ENCODE measurements around the gene ATXN1.
"Not testable (repeated sequence)": the region's sequence is repeated elsewhere in the genome, so short reads cannot be mapped to it uniquely, and the experiment has no call there.

Gene ATXN1

DNA sequence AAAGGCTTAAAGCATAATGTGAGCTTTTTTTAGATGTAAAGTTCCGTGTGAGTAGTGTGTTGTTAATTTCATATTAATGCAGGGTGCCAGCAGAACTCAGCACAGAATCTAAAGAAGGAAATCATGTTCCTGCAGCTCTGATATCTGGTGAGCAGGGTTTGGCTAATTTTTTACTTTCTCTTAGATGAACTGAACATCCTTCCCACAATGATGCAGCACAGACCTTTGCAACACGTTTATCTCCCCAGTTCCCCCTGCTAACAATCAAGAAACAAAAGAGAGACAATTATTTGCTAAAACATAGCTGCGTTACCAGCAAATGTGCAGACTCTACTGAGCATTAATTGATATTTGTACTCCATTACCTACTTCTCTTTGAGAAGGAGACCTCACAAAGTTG, 39.1 kb upstream of the ATXN1 start:
- H3K27me3 ChIP-seq (ENCODE audit: low read depth, low read length) = no peaks in the 10 kb centered on the region
- peaks cover 0 to 22% of the 10 kb centered on the region in 2 donors for H3K4me1 ChIP-seq (ENCODE audit: control insufficient read depth in 1 of 2, insufficient read depth in 2 of 2, low read length in 2 of 2)
- H3K4me3 ChIP-seq (ENCODE audit: low read depth in 1 of 2, low read length in 2 of 2) = no peak overlapping the region
- H3K9me3 ChIP-seq (ENCODE audit: control insufficient read depth in 1 of 2, low read length in 2 of 2) = no peaks in the 10 kb centered on the region
- no peaks in the 10 kb centered on the region for H3K36me3 ChIP-seq (ENCODE audit: control insufficient read depth in 1 of 2, insufficient read depth in 2 of 2, low read length in 2 of 2)
- no peak overlapping the region for H3K27ac ChIP-seq (ENCODE audit: low read length)

DNA sequence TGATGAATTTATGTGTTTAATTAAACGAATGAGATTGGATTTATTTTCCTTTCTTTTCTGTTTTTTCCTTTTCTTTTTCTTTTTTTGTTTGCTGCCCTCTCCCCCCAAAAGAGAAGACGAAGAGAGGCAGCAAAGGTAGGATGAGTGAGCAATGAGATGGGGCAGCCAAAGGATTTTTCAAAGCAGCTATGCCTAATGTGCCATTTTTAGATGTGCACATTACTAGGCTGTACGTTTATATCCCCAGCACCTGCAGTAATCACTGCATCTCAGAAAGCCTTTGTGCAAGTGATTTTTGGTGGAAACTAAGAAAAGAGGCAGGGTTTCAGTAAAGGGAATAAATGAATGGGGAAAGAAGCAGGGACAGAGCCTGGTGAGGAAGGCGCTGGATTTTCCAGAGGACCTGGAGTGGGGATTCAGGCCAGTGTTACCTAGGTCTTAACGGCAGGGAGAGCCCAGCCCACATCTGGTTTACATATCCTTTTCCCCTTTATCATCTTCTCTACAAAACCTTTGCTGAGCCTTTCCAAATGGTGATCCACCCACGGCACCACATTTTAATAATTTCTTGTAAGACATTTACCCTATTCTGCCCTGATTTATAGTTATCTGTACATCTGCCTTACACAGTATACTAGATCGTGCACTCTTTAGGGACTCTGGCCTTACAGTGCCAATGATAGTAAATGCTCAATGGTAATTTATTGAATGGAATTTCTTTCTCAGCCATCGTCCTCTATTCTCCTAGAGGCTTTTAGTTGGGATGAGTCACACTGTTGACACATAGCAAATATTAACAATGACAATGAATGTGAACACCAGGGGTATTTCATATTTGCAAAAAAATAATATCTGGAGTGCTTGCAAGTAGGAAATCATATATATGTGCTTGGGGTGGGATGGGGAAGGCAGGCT, 38.3 kb upstream of the ATXN1 start:
- no peaks in the 10 kb centered on the region for H3K9me3 ChIP-seq (ENCODE audit: control insufficient read depth in 1 of 2, low read length in 2 of 2)
- H3K27ac ChIP-seq (ENCODE audit: low read length) = no peak overlapping the region
- H3K27me3 ChIP-seq (ENCODE audit: low read depth, low read length) = no peaks in the 10 kb centered on the region
- peaks cover 0 to 14% of the 10 kb centered on the region in 2 donors for H3K4me1 ChIP-seq (ENCODE audit: control insufficient read depth in 1 of 2, insufficient read depth in 2 of 2, low read length in 2 of 2)
- H3K4me3 ChIP-seq (ENCODE audit: low read depth in 1 of 2, low read length in 2 of 2) = no peak overlapping the region
- no peaks in the 10 kb centered on the region for H3K36me3 ChIP-seq (ENCODE audit: control insufficient read depth in 1 of 2, insufficient read depth in 2 of 2, low read length in 2 of 2)

DNA sequence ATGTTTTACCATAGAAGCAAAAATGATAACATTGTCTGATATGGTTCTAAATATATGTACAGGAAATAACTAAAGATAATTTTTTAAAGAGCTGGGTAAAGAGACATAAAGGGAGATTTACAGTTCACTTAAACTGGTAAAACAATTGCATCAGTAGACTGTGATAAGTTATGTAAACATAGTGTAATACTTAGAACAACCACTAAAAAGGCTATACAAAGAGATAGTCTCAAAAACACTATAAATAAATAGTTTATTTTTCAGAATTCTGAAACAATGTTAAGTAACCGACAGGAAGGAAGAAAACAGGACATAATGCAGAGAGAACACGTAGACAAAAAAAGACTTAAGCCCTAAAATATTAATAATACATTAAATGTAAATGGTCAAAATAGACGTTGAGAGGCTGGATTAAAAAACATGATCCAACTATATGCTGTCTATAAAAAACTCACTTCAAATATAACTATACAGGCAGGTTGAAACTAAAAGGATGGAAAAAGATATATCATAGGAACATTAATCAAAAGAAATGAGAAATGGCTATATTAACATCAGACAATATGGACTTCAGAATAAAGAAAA, 32.7 kb upstream of the ATXN1 start:
- Histone ChIP-seq H3K27ac (ENCODE audit: low read length) (no peak overlapping the region), H3K9me3 (ENCODE audit: control insufficient read depth in 1 of 2, low read length in 2 of 2) (no peaks in the 10 kb centered on the region), H3K4me1 (ENCODE audit: control insufficient read depth in 1 of 2, insufficient read depth in 2 of 2, low read length in 2 of 2) (no peaks in the 10 kb centered on the region), H3K36me3 (ENCODE audit: control insufficient read depth in 1 of 2, insufficient read depth in 2 of 2, low read length in 2 of 2) (no peaks in the 10 kb centered on the region), H3K27me3 (ENCODE audit: low read depth, low read length) (no peaks in the 10 kb centered on the region), H3K4me3 (ENCODE audit: low read depth in 1 of 2, low read length in 2 of 2) (no peak overlapping the region)

DNA sequence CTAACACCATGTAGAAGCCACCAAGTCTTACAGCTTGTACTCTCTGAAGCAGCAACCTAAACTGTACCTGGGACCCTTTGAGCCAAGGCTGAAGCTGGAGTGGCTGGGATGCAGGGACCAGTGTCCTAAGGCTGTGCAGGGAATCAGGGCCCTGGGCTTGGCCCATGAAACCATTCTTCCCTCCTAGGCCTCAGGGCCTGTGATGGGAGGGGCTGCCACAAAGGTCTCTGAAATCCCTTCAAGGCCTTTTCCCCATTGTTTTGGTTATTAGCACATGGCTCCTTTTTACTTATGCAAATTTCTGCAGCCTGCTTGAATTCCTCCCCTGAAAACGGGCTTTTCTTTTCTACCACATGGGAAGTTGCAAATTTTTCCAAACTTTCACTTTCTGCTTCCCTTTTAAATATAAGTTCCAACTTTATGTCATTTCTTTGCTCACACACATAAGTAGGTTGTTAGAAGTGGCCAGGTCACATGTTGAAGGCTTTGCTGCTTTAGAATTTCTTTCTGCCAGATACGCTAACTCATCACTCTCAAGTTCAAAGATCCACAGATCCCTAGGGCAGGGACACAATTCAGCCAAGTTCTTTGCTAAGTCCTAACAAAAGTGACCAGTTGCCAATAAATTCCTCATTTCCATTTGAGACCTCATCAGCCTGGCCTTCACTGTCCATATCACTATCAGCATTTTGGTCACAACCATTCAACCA, 28.2 kb upstream of the ATXN1 start:
- Histone ChIP-seq H3K4me3 (ENCODE audit: low read depth in 1 of 2, low read length in 2 of 2) (no peak overlapping the region), H3K27ac (ENCODE audit: low read length) (no peak overlapping the region), H3K9me3 (ENCODE audit: control insufficient read depth in 1 of 2, low read length in 2 of 2) (no peaks in the 10 kb centered on the region), H3K27me3 (ENCODE audit: low read depth, low read length) (no peaks in the 10 kb centered on the region), H3K4me1 (ENCODE audit: control insufficient read depth in 1 of 2, insufficient read depth in 2 of 2, low read length in 2 of 2) (no peaks in the 10 kb centered on the region), H3K36me3 (ENCODE audit: control insufficient read depth in 1 of 2, insufficient read depth in 2 of 2, low read length in 2 of 2) (no peaks in the 10 kb centered on the region)

DNA sequence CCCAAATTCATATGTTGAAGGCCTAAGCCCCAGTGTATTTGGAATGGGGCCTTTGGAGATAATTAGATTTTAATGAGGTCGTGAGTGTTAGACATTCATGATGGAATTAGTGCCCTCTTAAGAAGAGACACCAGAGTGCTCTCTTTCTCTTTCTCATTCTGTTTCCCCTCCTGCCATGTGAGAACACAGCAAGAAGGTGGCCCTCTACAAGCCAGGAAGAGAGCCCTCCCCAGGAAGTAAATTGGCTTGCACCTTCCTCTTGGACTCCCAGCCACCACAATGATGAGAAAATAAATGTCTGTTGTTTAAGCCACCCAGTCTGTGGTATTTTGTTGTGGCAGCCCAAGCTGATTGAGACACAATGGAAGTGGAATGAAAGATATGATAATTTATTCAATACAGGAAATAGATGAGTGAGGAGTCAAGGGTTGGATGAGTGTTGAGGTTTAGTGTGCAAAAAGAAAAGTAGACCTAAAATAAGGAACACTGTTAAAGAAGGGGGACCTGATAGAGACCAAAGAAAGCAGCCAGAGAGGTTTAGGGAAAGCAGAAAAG, 25.9 kb upstream of the ATXN1 start:
- no peak overlapping the region for H3K27ac ChIP-seq (ENCODE audit: low read length)
- H3K4me3 ChIP-seq (ENCODE audit: low read depth in 1 of 2, low read length in 2 of 2) = no peak overlapping the region
- H3K9me3 ChIP-seq (ENCODE audit: control insufficient read depth in 1 of 2, low read length in 2 of 2) = no peaks in the 10 kb centered on the region
- H3K4me1 ChIP-seq (ENCODE audit: control insufficient read depth in 1 of 2, insufficient read depth in 2 of 2, low read length in 2 of 2) = no peaks in the 10 kb centered on the region
- no peaks in the 10 kb centered on the region for H3K36me3 ChIP-seq (ENCODE audit: control insufficient read depth in 1 of 2, insufficient read depth in 2 of 2, low read length in 2 of 2)
- H3K27me3 ChIP-seq (ENCODE audit: low read depth, low read length) = no peaks in the 10 kb centered on the region

DNA sequence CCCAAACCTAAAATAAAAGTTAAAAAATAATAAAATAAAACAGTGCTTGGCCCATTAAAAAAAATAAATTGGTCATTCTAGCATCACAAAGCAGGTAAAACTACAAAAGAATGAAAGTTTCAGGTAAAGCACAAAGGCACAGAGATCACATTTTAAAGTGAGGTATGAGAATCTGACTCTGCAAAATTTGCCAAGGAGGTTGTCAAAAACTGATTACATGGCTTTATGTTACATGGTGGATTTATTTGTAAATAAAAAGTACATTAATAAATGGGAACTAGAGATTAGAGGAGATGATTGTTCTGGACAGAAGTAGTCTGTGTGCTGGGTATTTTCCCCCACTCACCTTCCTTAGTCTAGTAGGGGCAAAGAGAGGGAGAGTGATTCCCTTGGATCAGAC, 24.2 kb upstream of the ATXN1 start:
- Histone ChIP-seq H3K36me3 (ENCODE audit: control insufficient read depth in 1 of 2, insufficient read depth in 2 of 2, low read length in 2 of 2) (no peaks in the 10 kb centered on the region), H3K4me3 (ENCODE audit: low read depth in 1 of 2, low read length in 2 of 2) (no peak overlapping the region), H3K9me3 (ENCODE audit: control insufficient read depth in 1 of 2, low read length in 2 of 2) (no peaks in the 10 kb centered on the region), H3K27me3 (ENCODE audit: low read depth, low read length) (no peaks in the 10 kb centered on the region), H3K4me1 (ENCODE audit: control insufficient read depth in 1 of 2, insufficient read depth in 2 of 2, low read length in 2 of 2) (no peaks in the 10 kb centered on the region), H3K27ac (ENCODE audit: low read length) (no peak overlapping the region)

DNA sequence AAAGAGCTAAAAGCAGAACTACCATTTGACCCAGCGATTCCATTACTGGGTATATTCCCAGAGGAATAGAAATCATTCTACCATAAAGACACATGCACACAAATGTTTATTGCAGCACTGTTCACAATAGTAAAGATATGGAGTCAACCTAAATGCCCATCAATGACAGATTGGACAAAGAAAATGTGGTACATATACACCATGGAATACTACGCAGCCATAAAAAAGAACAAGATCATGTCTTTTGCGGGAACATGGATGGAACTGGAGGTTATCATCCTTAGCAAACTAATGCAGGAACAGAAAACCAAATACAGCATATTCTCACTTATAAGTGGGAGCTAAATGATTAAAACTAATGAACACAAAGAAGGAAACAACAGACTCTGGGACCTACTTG, 23.7 kb upstream of the ATXN1 start:
- H3K9me3 ChIP-seq (ENCODE audit: control insufficient read depth in 1 of 2, low read length in 2 of 2); H3K36me3 ChIP-seq (ENCODE audit: control insufficient read depth in 1 of 2, insufficient read depth in 2 of 2, low read length in 2 of 2); H3K4me3 ChIP-seq (ENCODE audit: low read depth in 1 of 2, low read length in 2 of 2); H3K4me1 ChIP-seq (ENCODE audit: control insufficient read depth in 1 of 2, insufficient read depth in 2 of 2, low read length in 2 of 2); H3K27ac ChIP-seq (ENCODE audit: low read length); H3K27me3 ChIP-seq (ENCODE audit: low read depth, low read length): not testable (repeated sequence)

DNA sequence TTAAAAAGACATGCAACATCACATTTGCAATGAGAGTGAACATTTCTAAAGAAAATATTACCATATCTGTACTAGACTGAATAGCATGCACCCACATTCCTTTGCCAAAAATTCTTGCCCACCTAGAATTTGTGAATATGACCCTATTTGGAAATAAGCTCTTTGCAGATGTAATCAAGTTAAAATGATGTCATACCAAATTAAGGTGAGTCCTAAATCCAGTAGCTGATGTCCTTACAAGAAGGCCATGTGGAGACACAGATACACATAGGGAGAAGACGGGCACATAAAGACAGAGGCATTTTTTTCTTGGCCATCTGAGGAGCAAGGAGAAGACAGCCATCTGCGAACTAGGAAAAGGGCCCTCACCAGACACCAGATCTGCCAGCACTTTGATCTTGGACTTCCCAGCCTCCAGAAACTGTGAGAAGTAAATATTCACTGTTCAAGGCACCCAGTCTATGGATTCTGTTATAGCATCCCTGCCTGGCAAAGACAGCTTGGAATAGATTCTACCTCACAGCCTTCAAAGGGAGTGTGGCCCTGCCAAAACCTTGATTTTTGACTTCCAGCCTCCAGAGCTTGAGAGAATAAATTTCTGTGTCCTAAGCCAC, 22.8 kb upstream of the ATXN1 start:
- H3K4me1 ChIP-seq (ENCODE audit: control insufficient read depth in 1 of 2, insufficient read depth in 2 of 2, low read length in 2 of 2) = no peaks in the 10 kb centered on the region
- no peak overlapping the region for H3K4me3 ChIP-seq (ENCODE audit: low read depth in 1 of 2, low read length in 2 of 2)
- H3K9me3 ChIP-seq (ENCODE audit: control insufficient read depth in 1 of 2, low read length in 2 of 2) = no peaks in the 10 kb centered on the region
- H3K27ac ChIP-seq (ENCODE audit: low read length) = no peak overlapping the region
- no peaks in the 10 kb centered on the region for H3K27me3 ChIP-seq (ENCODE audit: low read depth, low read length)
- H3K36me3 ChIP-seq (ENCODE audit: control insufficient read depth in 1 of 2, insufficient read depth in 2 of 2, low read length in 2 of 2) = no peaks in the 10 kb centered on the region

DNA sequence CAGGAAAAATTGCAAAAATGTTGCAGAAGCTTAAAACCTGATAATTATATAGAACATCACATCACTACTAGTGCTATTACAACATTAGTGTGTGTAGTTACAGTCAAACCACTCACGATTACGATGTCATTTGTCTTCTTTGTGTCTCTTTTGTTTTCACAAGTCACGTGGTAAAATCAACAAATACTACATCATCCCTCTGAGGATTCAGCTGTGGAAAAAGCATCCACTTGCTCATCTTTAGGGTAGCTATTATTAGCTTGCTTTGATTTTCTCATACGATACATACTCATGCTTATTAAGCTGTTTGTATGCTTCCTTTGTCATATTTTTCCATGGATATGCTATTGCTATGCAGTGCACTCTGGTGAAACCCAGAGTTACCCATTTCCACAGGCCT, 22.2 kb upstream of the ATXN1 start:
- Histone ChIP-seq H3K9me3 (ENCODE audit: control insufficient read depth in 1 of 2, low read length in 2 of 2) (no peaks in the 10 kb centered on the region), H3K36me3 (ENCODE audit: control insufficient read depth in 1 of 2, insufficient read depth in 2 of 2, low read length in 2 of 2) (no peaks in the 10 kb centered on the region), H3K4me3 (ENCODE audit: low read depth in 1 of 2, low read length in 2 of 2) (no peak overlapping the region), H3K27me3 (ENCODE audit: low read depth, low read length) (no peaks in the 10 kb centered on the region), H3K27ac (ENCODE audit: low read length) (no peak overlapping the region), H3K4me1 (ENCODE audit: control insufficient read depth in 1 of 2, insufficient read depth in 2 of 2, low read length in 2 of 2) (no peaks in the 10 kb centered on the region)

DNA sequence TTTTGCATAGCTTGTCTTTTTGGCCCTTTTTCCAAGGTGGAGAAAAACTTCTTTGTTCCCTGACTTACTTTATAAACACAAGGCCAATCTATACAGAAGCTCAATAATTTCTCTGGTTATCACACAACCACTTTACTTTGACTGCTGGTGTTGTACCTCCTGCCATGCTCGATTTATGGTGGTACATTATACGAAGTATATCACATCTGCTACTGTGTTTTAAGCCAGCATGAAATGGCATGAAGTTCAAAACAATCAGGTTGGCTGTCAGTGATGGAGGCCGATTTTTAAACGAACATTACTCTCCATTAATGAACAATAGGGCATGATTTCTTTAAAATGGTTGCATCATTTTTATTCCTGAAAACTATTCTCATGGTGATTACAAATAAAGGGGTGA, 21.0 kb upstream of the ATXN1 start:
- Histone ChIP-seq H3K9me3 (ENCODE audit: control insufficient read depth in 1 of 2, low read length in 2 of 2) (no peaks in the 10 kb centered on the region), H3K27me3 (ENCODE audit: low read depth, low read length) (no peaks in the 10 kb centered on the region), H3K4me1 (ENCODE audit: control insufficient read depth in 1 of 2, insufficient read depth in 2 of 2, low read length in 2 of 2) (no peaks in the 10 kb centered on the region), H3K27ac (ENCODE audit: low read length) (no peak overlapping the region), H3K4me3 (ENCODE audit: low read depth in 1 of 2, low read length in 2 of 2) (no peak overlapping the region), H3K36me3 (ENCODE audit: control insufficient read depth in 1 of 2, insufficient read depth in 2 of 2, low read length in 2 of 2) (no peaks in the 10 kb centered on the region)

All from muscle layer of duodenum (tissue), 2 donors.